Measurements from ENCODE around the gene CPM.

DNA sequence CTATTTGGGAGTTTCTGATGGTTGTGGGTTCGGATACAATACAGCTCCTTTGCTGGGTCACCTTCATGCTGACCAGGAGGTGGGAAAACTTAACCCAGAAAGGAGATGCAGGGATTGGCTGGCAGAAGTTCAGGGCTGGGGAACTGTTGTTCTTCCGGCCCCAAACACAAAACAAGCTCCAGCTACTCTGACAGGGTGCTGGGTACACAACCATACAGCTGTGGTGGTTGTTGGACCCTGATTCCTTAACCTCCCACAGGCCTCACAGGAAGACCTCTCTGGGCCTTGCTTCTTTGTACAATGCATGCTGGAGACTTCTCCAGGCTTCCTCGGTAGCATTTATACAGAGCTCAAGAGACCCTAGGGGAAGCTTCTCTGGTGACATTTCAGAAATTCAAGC lies 47.6 kb downstream of the CPM start:
- TF ChIP-seq, protein P1, sequence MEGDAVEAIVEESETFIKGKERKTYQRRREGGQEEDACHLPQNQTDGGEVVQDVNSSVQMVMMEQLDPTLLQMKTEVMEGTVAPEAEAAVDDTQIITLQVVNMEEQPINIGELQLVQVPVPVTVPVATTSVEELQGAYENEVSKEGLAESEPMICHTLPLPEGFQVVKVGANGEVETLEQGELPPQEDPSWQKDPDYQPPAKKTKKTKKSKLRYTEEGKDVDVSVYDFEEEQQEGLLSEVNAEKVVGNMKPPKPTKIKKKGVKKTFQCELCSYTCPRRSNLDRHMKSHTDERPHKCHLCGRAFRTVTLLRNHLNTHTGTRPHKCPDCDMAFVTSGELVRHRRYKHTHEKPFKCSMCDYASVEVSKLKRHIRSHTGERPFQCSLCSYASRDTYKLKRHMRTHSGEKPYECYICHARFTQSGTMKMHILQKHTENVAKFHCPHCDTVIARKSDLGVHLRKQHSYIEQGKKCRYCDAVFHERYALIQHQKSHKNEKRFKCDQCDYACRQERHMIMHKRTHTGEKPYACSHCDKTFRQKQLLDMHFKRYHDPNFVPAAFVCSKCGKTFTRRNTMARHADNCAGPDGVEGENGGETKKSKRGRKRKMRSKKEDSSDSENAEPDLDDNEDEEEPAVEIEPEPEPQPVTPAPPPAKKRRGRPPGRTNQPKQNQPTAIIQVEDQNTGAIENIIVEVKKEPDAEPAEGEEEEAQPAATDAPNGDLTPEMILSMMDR (conservative IDR thresholded peaks at IDR 0.05): no peak
- no peak for TF ChIP-seq ZFX (IDR thresholded peaks at IDR 0.05)
